ENCODE measurements around the gene SLC26A8. TPM values are rescaled to one million over a fixed set of nuclear protein-coding genes. Genes with fewer than 3 reads are reported as not detected.
A peak's percentile ranks its signal among the peaks of the same experiment; 100 is the strongest.

The SLC26A8 gene
- total RNA-seq, 1 donor from 2014 or later, result not detected

GRCh38 chr6:35970181-35970580, 54.3 kb downstream of the SLC26A8 start:
- FAIRE-seq (no peak), DNase-seq (ENCODE audit: low read depth) (peak; percentile 81)
- Histone ChIP-seq H3K36me3 (ENCODE audit: control insufficient read depth, insufficient read depth, low read length) (no peaks in the 10 kb centered on the region), H3K27me3 (ENCODE audit: control insufficient read depth, insufficient read depth, low read length) (no peaks in the 10 kb centered on the region), H3K4me3 (ENCODE audit: low read depth, low read length) (no peak overlapping the region)
- no peak for TF ChIP-seq CTCF (IDR thresholded peaks at IDR 0.05; ENCODE audit: insufficient read depth, low read length, severe bottlenecking)

GRCh38 chr6:35969646-35970045, 54.8 kb downstream of the SLC26A8 start:
- DNase-seq (ENCODE audit: low read depth) (no peak), FAIRE-seq (no peak)
- no peaks in the 10 kb centered on the region for H3K27me3 ChIP-seq (ENCODE audit: control insufficient read depth, insufficient read depth, low read length)
- H3K36me3 ChIP-seq (ENCODE audit: control insufficient read depth, insufficient read depth, low read length), result no peaks in the 10 kb centered on the region
- H3K4me3 ChIP-seq (ENCODE audit: low read depth, low read length), result no peak overlapping the region
- no peak for TF ChIP-seq CTCF (IDR thresholded peaks at IDR 0.05; ENCODE audit: insufficient read depth, low read length, severe bottlenecking)

GRCh38 chr6:35968821-35969220, 55.6 kb downstream of the SLC26A8 start:
- Histone ChIP-seq H3K4me3 (ENCODE audit: low read depth, low read length) (no peak overlapping the region), H3K27me3 (ENCODE audit: control insufficient read depth, insufficient read depth, low read length) (no peaks in the 10 kb centered on the region), H3K36me3 (ENCODE audit: control insufficient read depth, insufficient read depth, low read length) (no peaks in the 10 kb centered on the region)
- no peak for DNase-seq (ENCODE audit: low read depth)
- FAIRE-seq, result no peak
- no peak for TF ChIP-seq CTCF (IDR thresholded peaks at IDR 0.05; ENCODE audit: insufficient read depth, low read length, severe bottlenecking)

GRCh38 chr6:35967076-35967774, 57.2 kb downstream of the SLC26A8 start:
- DNase-seq (ENCODE audit: low read depth) (no peak), FAIRE-seq (no peak)
- H3K36me3 ChIP-seq (ENCODE audit: control insufficient read depth, insufficient read depth, low read length), result no peaks in the 10 kb centered on the region
- no peak overlapping the region for H3K4me3 ChIP-seq (ENCODE audit: low read depth, low read length)
- H3K27me3 ChIP-seq (ENCODE audit: control insufficient read depth, insufficient read depth, low read length), result no peaks in the 10 kb centered on the region
- no peak for TF ChIP-seq CTCF (IDR thresholded peaks at IDR 0.05; ENCODE audit: insufficient read depth, low read length, severe bottlenecking)

- no peak for FAIRE-seq
- no peaks in the 10 kb centered on the region for H3K36me3 ChIP-seq (ENCODE audit: control insufficient read depth, insufficient read depth, low read length)
These were observed 61.5 kb downstream of the SLC26A8 start for GRCh38 chr6:35962779-35963560.

More at GRCh38 chr6:35962779-35963560, 61.5 kb downstream of the SLC26A8 start:
- H3K27me3 ChIP-seq (ENCODE audit: control insufficient read depth, insufficient read depth, low read length), result peaks cover 2% of the 10 kb centered on the region
- TF ChIP-seq CTCF (IDR thresholded peaks at IDR 0.05; ENCODE audit: insufficient read depth, low read length, severe bottlenecking), result no peak
- DNase-seq (ENCODE audit: low read depth), result no peak
- H3K4me3 ChIP-seq (ENCODE audit: low read depth, low read length), result no peak overlapping the region
